ENCODE results near the gene ODAD3. TPM values are rescaled to one million over a fixed set of nuclear protein-coding genes. Genes with fewer than 3 reads are reported as not detected.
"Not testable (repeated sequence)": the region's sequence is repeated elsewhere in the genome, so short reads cannot be mapped to it uniquely, and the experiment has no call there.

Gene ODAD3
- total RNA-seq, 1 donor from 2014 or later = 0.13 TPM

- no peak for DNase-seq (ENCODE audit: low read depth, low spot score)
Observed at GRCh38 chr19:11437955-11438354, 3.0 kb upstream of the ODAD3 start.

- no peak for DNase-seq (ENCODE audit: low read depth, low spot score)
Observed at GRCh38 chr19:11435833-11436313, 952 bp upstream of the ODAD3 start.

GRCh38 chr19:11434703-11435056 is 241 bp downstream of the ODAD3 start:
- DNase-seq (ENCODE audit: low read depth, low spot score) = no peak

GRCh38 chr19:11433526-11433925 is 1.4 kb downstream of the ODAD3 start:
- not testable (repeated sequence) for DNase-seq (ENCODE audit: low read depth, low spot score)

- DNase-seq (ENCODE audit: low read depth, low spot score) = no peak
Observed at GRCh38 chr19:11426656-11427055, 8.3 kb downstream of the ODAD3 start.

- DNase-seq (ENCODE audit: low read depth, low spot score) = no peak
Observed at GRCh38 chr19:11425719-11426457, 9.0 kb downstream of the ODAD3 start.

- no peak for DNase-seq (ENCODE audit: low read depth, low spot score)
Observed at GRCh38 chr19:11423791-11424181, 11.1 kb downstream of the ODAD3 start.

GRCh38 chr19:11423164-11423790 is 11.6 kb downstream of the ODAD3 start:
- no peak for DNase-seq (ENCODE audit: low read depth, low spot score)

GRCh38 chr19:11422163-11423065 is 12.5 kb downstream of the ODAD3 start:
- DNase-seq (ENCODE audit: low read depth, low spot score) = no peak

GRCh38 chr19:11421371-11422098 is 13.4 kb downstream of the ODAD3 start:
- no peak for DNase-seq (ENCODE audit: low read depth, low spot score)

- no peak for DNase-seq (ENCODE audit: low read depth, low spot score)
Observed at GRCh38 chr19:11420429-11421370, 14.2 kb downstream of the ODAD3 start.

- DNase-seq (ENCODE audit: low read depth, low spot score) = no peak
Observed at GRCh38 chr19:11418549-11419506, 16.1 kb downstream of the ODAD3 start, which contains the start of gene RGL3. RGL3 (minus strand) TSS chr19:11419314; CDS start chr19:11419278, 36 bp downstream.

- no peak for DNase-seq (ENCODE audit: low read depth, low spot score)
Observed at GRCh38 chr19:11418094-11418548, 16.8 kb downstream of the ODAD3 start.

- DNase-seq (ENCODE audit: low read depth, low spot score) = no peak
Observed at GRCh38 chr19:11416346-11417052, 18.4 kb downstream of the ODAD3 start.

GRCh38 chr19:11414544-11414943 is 20.4 kb downstream of the ODAD3 start:
- DNase-seq (ENCODE audit: low read depth, low spot score) = no peak

GRCh38 chr19:11410682-11411081 is 24.2 kb downstream of the ODAD3 start:
- DNase-seq (ENCODE audit: low read depth, low spot score) = no peak

GRCh38 chr19:11408591-11408990 is 26.3 kb downstream of the ODAD3 start:
- no peak for DNase-seq (ENCODE audit: low read depth, low spot score)

- not testable (repeated sequence) for DNase-seq (ENCODE audit: low read depth, low spot score)
Observed at GRCh38 chr19:11406703-11407236, 28.2 kb downstream of the ODAD3 start.

All from pulmonary artery endothelial cell (primary cell).